HEK293 (cell line): Measurements from ENCODE around the gene CA5A.
A peak's percentile ranks its signal among the peaks of the same experiment; 100 is the strongest.

Source experiments
- CTCF ChIA-PET: fragments of 350-600 bp; formaldehyde crosslinking; extraction: SDS; loops from one replicate; lab custom pipeline; 2021; ENCODE audit warnings: antibody characterized with exemption; lab: Yijun Ruan, JAX
- POLR2A ChIA-PET: fragments of 300-600 bp; formaldehyde crosslinking; extraction: SDS; loops from one replicate; lab custom pipeline; 2020; ENCODE audit warnings: antibody characterized with exemption, inconsistent platforms; lab: Yijun Ruan, JAX
- H3K27ac ChIP-seq: fragments of 200-500 bp; sonication (Bioruptor generic); 2 replicates; pipeline ENCODE4 v1.5.1; 2014; ENCODE audit warnings: low read depth, low read length, control low read depth, inconsistent platforms; ENCODE audit errors: extremely low read depth
- H3K36me3 ChIP-seq, 2 experiments: fragments of 200-500 bp in 1 of 2; sonication (Bioruptor generic) in 1 of 2; 1 replicate in 1 of 2; 2 replicates in 1 of 2; pipeline ENCODE4 v1.5.1; 2014 to 2017; ENCODE audit warnings: inconsistent platforms in 2 of 2, low read length in 2 of 2; ENCODE audit not compliant: control insufficient read depth in 2 of 2, insufficient read depth in 1 of 2
- H3K4me1 ChIP-seq: fragments of 200-500 bp; sonication (Bioruptor generic); 2 replicates; pipeline ENCODE4 v1.5.1; 2014; ENCODE audit warnings: mild to moderate bottlenecking, low read length, inconsistent platforms; ENCODE audit not compliant: control insufficient read depth, insufficient read depth
- H3K4me3 ChIP-seq: 2 replicates; pipeline ENCODE4 v1.5.1; 2011; ENCODE audit warnings: low read depth, mild to moderate bottlenecking, control low read depth, low read length, moderate library complexity
- H3K9me3 ChIP-seq: fragments of 200-500 bp; sonication (Bioruptor generic); 2 replicates; pipeline ENCODE4 v1.5.1; 2014; ENCODE audit warnings: low read depth, low read length, inconsistent platforms; ENCODE audit not compliant: control insufficient read depth, insufficient read depth
- KLF16 ChIP-seq: fragments of 450-650 bp; formaldehyde crosslinking; IDR thresholded peaks from 2 replicates; pipeline ENCODE4 v1.5.1; 2017; ENCODE audit warnings: missing biosample characterization, missing genetic modification characterization
- MEIS1 ChIP-seq: sonication (generic); formaldehyde crosslinking; IDR thresholded peaks from 2 replicates; pipeline ENCODE4 v1.8.1; 2022; ENCODE audit warnings: missing genetic modification reagents, mild to moderate bottlenecking, borderline replicate concordance
- MZF1 ChIP-seq: fragments of 450-650 bp; formaldehyde crosslinking; IDR thresholded peaks from 2 replicates; pipeline ENCODE4 v1.5.1; 2017; ENCODE audit warnings: missing biosample characterization, missing genetic modification characterization, borderline replicate concordance
- PRDM1 ChIP-seq: fragments of 450-650 bp; formaldehyde crosslinking; IDR thresholded peaks from 2 replicates; pipeline ENCODE4; 2016; ENCODE audit warnings: missing biosample characterization, missing genetic modification characterization
- SETDB1 ChIP-seq: IDR thresholded peaks from one replicate; pipeline ENCODE4 v1.6.1; 2017; ENCODE audit warnings: mild to moderate bottlenecking, low read length, moderate library complexity, mixed read lengths; ENCODE audit not compliant: insufficient read length
- TCF7L2 ChIP-seq: IDR thresholded peaks from 2 replicates; pipeline ENCODE4 v1.6.1; 2011; ENCODE audit warnings: low read depth, mild to moderate bottlenecking, inconsistent platforms, low read length, moderate library complexity, borderline replicate concordance
- ZBTB21 ChIP-seq: fragments of 450-650 bp; formaldehyde crosslinking; IDR thresholded peaks from 2 replicates; pipeline ENCODE4 v1.5.1; 2017; ENCODE audit warnings: missing biosample characterization, missing genetic modification characterization
- ZNF391 ChIP-seq: fragments of 450-650 bp; formaldehyde crosslinking; IDR thresholded peaks from 2 replicates; pipeline ENCODE4 v1.5.1; 2016; ENCODE audit warnings: low read depth, missing biosample characterization, missing genetic modification characterization, borderline replicate concordance
- ZNF555 ChIP-seq: fragments of 450-650 bp; formaldehyde crosslinking; conservative IDR thresholded peaks from 2 replicates; pipeline ENCODE4 v1.5.1; 2017; ENCODE audit warnings: missing biosample characterization, mild to moderate bottlenecking, missing genetic modification characterization, inconsistent platforms
- ZNF600 ChIP-seq: fragments of 450-650 bp; formaldehyde crosslinking; IDR thresholded peaks from 2 replicates; pipeline ENCODE4 v1.5.1; 2016; ENCODE audit warnings: missing biosample characterization, missing genetic modification characterization
- ZNF623 ChIP-seq: fragments of 450-650 bp; formaldehyde crosslinking; IDR thresholded peaks from 2 replicates; pipeline ENCODE4 v1.5.1; 2016; ENCODE audit warnings: missing biosample characterization, missing genetic modification characterization
- ZNF660 ChIP-seq: fragments of 450-650 bp; IDR thresholded peaks from 2 replicates; pipeline ENCODE4 v1.5.1; 2018; ENCODE audit warnings: missing biosample characterization, mild to moderate bottlenecking, missing genetic modification characterization
- ZNF776 ChIP-seq: fragments of 450-650 bp; formaldehyde crosslinking; IDR thresholded peaks from 2 replicates; pipeline ENCODE4 v1.5.0; 2017; ENCODE audit warnings: missing biosample characterization, missing genetic modification characterization, borderline replicate concordance
- ZNF791 ChIP-seq: fragments of 450-650 bp; formaldehyde crosslinking; IDR thresholded peaks from 2 replicates; pipeline ENCODE4 v1.5.1; 2016; ENCODE audit warnings: missing biosample characterization, missing genetic modification characterization
- ZNF837 ChIP-seq: fragments of 450-650 bp; formaldehyde crosslinking; IDR thresholded peaks from 2 replicates; pipeline ENCODE4 v1.5.1; 2016; ENCODE audit warnings: missing biosample characterization, missing genetic modification characterization
- TF ChIP-seq, protein P1 (sequence below): fragments of 450-650 bp; formaldehyde crosslinking; conservative IDR thresholded peaks from 2 replicates; pipeline ENCODE4 v1.5.1; 2016; ENCODE audit warnings: low read depth, missing biosample characterization, missing genetic modification characterization
- TF ChIP-seq, protein P2 (sequence below): fragments of 450-650 bp; formaldehyde crosslinking; IDR thresholded peaks from 2 replicates; pipeline ENCODE4 v1.5.1; 2016; ENCODE audit warnings: missing biosample characterization, missing genetic modification characterization, low read depth
- TF ChIP-seq, protein P3 (sequence below): fragments of 450-650 bp; formaldehyde crosslinking; IDR thresholded peaks from 2 replicates; pipeline ENCODE4 v1.5.1; 2016; ENCODE audit warnings: missing biosample characterization, missing genetic modification characterization
- TF ChIP-seq, protein P4 (sequence below): fragments of 450-650 bp; formaldehyde crosslinking; IDR thresholded peaks from 2 replicates; pipeline ENCODE4 v1.5.1; 2017; ENCODE audit warnings: missing biosample characterization, missing genetic modification characterization
- TF ChIP-seq, protein P5 (sequence below): fragments of 450-650 bp; formaldehyde crosslinking; IDR thresholded peaks from 2 replicates; pipeline ENCODE4 v1.5.1; 2016; ENCODE audit warnings: missing biosample characterization, missing genetic modification characterization, borderline replicate concordance
- TF ChIP-seq, protein P6 (sequence below): fragments of 450-650 bp; formaldehyde crosslinking; IDR thresholded peaks from 2 replicates; pipeline ENCODE4 v1.5.1; 2016; ENCODE audit warnings: missing biosample characterization, missing genetic modification characterization

The CA5A gene

DNA sequence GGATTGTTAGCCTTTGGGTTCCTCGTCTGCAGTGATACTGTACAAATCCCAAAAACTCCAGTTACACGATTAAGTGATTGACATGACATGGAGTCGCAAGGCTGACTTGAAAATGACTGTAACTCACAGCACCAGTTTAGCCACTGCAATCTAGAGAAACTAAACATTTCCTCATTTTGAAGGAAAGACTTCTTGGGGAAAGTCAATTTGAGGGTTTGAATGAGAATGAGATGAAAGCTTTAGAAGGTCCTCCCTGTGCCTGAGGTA lies 19.7 kb upstream of the CA5A start (continued):
- no peak for TF ChIP-seq ZNF791 (tag by site-specific recombination)
- TF ChIP-seq, protein P1, sequence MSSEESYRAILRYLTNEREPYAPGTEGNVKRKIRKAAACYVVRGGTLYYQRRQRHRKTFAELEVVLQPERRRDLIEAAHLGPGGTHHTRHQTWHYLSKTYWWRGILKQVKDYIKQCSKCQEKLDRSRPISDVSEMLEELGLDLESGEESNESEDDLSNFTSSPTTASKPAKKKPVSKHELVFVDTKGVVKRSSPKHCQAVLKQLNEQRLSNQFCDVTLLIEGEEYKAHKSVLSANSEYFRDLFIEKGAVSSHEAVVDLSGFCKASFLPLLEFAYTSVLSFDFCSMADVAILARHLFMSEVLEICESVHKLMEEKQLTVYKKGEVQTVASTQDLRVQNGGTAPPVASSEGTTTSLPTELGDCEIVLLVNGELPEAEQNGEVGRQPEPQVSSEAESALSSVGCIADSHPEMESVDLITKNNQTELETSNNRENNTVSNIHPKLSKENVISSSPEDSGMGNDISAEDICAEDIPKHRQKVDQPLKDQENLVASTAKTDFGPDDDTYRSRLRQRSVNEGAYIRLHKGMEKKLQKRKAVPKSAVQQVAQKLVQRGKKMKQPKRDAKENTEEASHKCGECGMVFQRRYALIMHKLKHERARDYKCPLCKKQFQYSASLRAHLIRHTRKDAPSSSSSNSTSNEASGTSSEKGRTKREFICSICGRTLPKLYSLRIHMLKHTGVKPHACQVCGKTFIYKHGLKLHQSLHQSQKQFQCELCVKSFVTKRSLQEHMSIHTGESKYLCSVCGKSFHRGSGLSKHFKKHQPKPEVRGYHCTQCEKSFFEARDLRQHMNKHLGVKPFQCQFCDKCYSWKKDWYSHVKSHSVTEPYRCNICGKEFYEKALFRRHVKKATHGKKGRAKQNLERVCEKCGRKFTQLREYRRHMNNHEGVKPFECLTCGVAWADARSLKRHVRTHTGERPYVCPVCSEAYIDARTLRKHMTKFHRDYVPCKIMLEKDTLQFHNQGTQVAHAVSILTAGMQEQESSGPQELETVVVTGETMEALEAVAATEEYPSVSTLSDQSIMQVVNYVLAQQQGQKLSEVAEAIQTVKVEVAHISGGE = 0 out of 2 replicates have a peak, but pooled peaks have one; percentile 4
- peak; percentile 95 for TF ChIP-seq PRDM1 (tag by site-specific recombination)
- 0 out of 2 replicates have a peak, but pooled peaks have one; percentile 30 for TF ChIP-seq KLF16 (tag by site-specific recombination)
- no peak for TF ChIP-seq ZNF600 (tag by site-specific recombination)
- TF ChIP-seq ZNF623 (tag by site-specific recombination) = no peak
- TF ChIP-seq ZNF660 (tag by site-specific recombination) = no peak
- TF ChIP-seq, protein P2, sequence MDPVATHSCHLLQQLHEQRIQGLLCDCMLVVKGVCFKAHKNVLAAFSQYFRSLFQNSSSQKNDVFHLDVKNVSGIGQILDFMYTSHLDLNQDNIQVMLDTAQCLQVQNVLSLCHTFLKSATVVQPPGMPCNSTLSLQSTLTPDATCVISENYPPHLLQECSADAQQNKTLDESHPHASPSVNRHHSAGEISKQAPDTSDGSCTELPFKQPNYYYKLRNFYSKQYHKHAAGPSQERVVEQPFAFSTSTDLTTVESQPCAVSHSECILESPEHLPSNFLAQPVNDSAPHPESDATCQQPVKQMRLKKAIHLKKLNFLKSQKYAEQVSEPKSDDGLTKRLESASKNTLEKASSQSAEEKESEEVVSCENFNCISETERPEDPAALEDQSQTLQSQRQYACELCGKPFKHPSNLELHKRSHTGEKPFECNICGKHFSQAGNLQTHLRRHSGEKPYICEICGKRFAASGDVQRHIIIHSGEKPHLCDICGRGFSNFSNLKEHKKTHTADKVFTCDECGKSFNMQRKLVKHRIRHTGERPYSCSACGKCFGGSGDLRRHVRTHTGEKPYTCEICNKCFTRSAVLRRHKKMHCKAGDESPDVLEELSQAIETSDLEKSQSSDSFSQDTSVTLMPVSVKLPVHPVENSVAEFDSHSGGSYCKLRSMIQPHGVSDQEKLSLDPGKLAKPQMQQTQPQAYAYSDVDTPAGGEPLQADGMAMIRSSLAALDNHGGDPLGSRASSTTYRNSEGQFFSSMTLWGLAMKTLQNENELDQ (tag by site-specific recombination) = no peak
- no peak for TF ChIP-seq MEIS1 (CRISPR knock-in tag)
- TF ChIP-seq, protein P3, sequence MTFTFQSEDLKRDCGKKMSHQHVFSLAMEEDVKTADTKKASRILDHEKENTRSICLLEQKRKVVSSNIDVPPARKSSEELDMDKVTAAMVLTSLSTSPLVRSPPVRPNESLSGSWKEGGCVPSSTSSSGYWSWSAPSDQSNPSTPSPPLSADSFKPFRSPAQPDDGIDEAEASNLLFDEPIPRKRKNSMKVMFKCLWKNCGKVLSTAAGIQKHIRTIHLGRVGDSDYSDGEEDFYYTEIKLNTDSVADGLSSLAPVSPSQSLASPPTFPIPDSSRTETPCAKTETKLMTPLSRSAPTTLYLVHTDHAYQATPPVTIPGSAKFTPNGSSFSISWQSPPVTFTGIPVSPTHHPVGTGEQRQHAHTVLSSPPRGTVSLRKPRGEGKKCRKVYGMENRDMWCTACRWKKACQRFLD (tag by site-specific recombination) = no peak
- no peak for TF ChIP-seq ZNF776 (tag by site-specific recombination)
- TF ChIP-seq, protein P4, sequence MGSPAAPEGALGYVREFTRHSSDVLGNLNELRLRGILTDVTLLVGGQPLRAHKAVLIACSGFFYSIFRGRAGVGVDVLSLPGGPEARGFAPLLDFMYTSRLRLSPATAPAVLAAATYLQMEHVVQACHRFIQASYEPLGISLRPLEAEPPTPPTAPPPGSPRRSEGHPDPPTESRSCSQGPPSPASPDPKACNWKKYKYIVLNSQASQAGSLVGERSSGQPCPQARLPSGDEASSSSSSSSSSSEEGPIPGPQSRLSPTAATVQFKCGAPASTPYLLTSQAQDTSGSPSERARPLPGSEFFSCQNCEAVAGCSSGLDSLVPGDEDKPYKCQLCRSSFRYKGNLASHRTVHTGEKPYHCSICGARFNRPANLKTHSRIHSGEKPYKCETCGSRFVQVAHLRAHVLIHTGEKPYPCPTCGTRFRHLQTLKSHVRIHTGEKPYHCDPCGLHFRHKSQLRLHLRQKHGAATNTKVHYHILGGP (tag by site-specific recombination) = no peak
- TF ChIP-seq ZNF555 = no peak
- no peak for TF ChIP-seq MZF1
- TF ChIP-seq ZNF391 (tag by site-specific recombination) = no peak
- no peak for TF ChIP-seq ZNF837
- no peak for TF ChIP-seq ZBTB21 (tag by site-specific recombination)
- no peak for TF ChIP-seq TCF7L2

DNA sequence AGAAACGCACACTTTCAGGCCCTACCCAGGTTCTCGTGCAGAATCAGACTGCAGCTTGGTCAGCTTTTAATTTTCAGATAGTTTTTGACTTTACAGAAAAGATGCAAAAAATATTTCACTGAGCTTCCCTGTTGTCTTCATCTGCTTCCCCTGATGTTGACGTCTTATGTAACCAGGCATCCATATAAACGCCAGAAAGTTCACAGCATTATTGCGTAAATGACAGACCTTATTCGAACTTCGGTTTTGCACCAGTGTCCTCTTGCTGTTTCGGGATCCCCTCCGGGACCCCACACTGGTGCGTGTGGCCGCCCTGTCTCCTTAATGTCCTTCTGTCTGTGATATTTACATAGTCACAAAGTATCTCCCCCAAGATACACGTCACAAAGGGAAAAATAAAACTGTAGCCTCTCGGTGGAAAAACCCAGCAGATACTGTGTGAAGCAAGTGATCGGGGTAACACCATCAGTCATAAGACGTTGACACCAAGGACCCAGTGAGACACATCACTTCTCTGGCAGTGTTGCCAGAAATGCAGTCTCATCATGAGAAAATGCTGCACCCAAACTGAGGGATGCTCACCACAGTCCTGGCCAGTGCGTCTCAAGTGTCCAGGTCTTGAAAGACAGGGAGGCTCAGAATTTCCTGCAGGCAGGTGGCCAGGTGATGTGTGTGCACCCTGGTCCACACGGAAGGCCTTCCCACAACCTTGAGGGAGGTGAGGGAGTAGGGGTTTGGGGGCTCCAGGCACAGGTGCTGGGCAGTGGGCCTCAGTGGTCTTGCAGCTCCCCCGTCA lies 19.2 kb upstream of the CA5A start:
- H3K36me3 ChIP-seq = peaks cover 4 to 46% of the 10 kb centered on the region in 2 experiments; a peak in 2 of 3 replicates
- no peak overlapping the region for H3K27ac ChIP-seq
- H3K4me3 ChIP-seq = no peak overlapping the region
- CTCF ChIA-PET = interaction anchor here (0.5 kb wide), 1 partner anchor 27 kb away, joined by 4 read pairs; no protein-coding TSS in a partner anchor
- peaks cover 16% of the 10 kb centered on the region for H3K4me1 ChIP-seq
- H3K9me3 ChIP-seq = no peaks in the 10 kb centered on the region
- POLR2A ChIA-PET = no interaction called here
- TF ChIP-seq, protein P5, sequence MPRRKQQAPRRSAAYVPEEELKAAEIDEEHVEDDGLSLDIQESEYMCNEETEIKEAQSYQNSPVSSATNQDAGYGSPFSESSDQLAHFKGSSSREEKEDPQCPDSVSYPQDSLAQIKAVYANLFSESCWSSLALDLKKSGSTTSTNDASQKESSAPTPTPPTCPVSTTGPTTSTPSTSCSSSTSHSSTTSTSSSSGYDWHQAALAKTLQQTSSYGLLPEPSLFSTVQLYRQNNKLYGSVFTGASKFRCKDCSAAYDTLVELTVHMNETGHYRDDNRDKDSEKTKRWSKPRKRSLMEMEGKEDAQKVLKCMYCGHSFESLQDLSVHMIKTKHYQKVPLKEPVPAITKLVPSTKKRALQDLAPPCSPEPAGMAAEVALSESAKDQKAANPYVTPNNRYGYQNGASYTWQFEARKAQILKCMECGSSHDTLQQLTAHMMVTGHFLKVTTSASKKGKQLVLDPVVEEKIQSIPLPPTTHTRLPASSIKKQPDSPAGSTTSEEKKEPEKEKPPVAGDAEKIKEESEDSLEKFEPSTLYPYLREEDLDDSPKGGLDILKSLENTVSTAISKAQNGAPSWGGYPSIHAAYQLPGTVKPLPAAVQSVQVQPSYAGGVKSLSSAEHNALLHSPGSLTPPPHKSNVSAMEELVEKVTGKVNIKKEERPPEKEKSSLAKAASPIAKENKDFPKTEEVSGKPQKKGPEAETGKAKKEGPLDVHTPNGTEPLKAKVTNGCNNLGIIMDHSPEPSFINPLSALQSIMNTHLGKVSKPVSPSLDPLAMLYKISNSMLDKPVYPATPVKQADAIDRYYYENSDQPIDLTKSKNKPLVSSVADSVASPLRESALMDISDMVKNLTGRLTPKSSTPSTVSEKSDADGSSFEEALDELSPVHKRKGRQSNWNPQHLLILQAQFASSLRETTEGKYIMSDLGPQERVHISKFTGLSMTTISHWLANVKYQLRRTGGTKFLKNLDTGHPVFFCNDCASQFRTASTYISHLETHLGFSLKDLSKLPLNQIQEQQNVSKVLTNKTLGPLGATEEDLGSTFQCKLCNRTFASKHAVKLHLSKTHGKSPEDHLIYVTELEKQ (tag by site-specific recombination) = no peak
- TF ChIP-seq, protein P6, sequence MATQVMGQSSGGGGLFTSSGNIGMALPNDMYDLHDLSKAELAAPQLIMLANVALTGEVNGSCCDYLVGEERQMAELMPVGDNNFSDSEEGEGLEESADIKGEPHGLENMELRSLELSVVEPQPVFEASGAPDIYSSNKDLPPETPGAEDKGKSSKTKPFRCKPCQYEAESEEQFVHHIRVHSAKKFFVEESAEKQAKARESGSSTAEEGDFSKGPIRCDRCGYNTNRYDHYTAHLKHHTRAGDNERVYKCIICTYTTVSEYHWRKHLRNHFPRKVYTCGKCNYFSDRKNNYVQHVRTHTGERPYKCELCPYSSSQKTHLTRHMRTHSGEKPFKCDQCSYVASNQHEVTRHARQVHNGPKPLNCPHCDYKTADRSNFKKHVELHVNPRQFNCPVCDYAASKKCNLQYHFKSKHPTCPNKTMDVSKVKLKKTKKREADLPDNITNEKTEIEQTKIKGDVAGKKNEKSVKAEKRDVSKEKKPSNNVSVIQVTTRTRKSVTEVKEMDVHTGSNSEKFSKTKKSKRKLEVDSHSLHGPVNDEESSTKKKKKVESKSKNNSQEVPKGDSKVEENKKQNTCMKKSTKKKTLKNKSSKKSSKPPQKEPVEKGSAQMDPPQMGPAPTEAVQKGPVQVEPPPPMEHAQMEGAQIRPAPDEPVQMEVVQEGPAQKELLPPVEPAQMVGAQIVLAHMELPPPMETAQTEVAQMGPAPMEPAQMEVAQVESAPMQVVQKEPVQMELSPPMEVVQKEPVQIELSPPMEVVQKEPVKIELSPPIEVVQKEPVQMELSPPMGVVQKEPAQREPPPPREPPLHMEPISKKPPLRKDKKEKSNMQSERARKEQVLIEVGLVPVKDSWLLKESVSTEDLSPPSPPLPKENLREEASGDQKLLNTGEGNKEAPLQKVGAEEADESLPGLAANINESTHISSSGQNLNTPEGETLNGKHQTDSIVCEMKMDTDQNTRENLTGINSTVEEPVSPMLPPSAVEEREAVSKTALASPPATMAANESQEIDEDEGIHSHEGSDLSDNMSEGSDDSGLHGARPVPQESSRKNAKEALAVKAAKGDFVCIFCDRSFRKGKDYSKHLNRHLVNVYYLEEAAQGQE (tag by site-specific recombination) = no peak
- no peak for TF ChIP-seq SETDB1
